GM21423 (cell line): ENCODE data around the gene TFAP2C.

Source experiments
- ATAC-seq: cut with Tn5 transposase; IDR thresholded peaks from one replicate; pipeline ENCODE4 v1.9.1; 2021; ENCODE audit warnings: mild to moderate bottlenecking, moderate library complexity; ENCODE audit not compliant: unreplicated experiment

The TFAP2C gene

GRCh38 chr20:56628873-56629463 lies at the start of gene TFAP2C:
Gene TFAP2C (plus strand): TSS chr20:56629306. CDS start chr20:56629545, 239 bp downstream.
- no peak for ATAC-seq

- ATAC-seq: no peak
Measured at GRCh38 chr20:56580226-56580625, 48.9 kb upstream of the TFAP2C start.

- no peak for ATAC-seq
Measured at GRCh38 chr20:56581701-56582100, 47.4 kb upstream of the TFAP2C start.

GRCh38 chr20:56582542-56582941 lies 46.6 kb upstream of the TFAP2C start:
- no peak for ATAC-seq

GRCh38 chr20:56584916-56585315 lies 44.2 kb upstream of the TFAP2C start:
- ATAC-seq: no peak

- ATAC-seq: no peak
Measured at GRCh38 chr20:56587307-56588041, 41.6 kb upstream of the TFAP2C start.

GRCh38 chr20:56588996-56589395 lies 40.1 kb upstream of the TFAP2C start:
- no peak for ATAC-seq

GRCh38 chr20:56589633-56590032 lies 39.5 kb upstream of the TFAP2C start:
- ATAC-seq: no peak

GRCh38 chr20:56590888-56591287 lies 38.2 kb upstream of the TFAP2C start:
- ATAC-seq: no peak

GRCh38 chr20:56592211-56592610 lies 36.9 kb upstream of the TFAP2C start:
- ATAC-seq: no peak

GRCh38 chr20:56592817-56593216 lies 36.3 kb upstream of the TFAP2C start:
- no peak for ATAC-seq

GRCh38 chr20:56595746-56596475 lies 33.2 kb upstream of the TFAP2C start:
- ATAC-seq: no peak

GRCh38 chr20:56601166-56601565 lies 27.9 kb upstream of the TFAP2C start:
- no peak for ATAC-seq

GRCh38 chr20:56604673-56605072 lies 24.4 kb upstream of the TFAP2C start:
- ATAC-seq: no peak

GRCh38 chr20:56605261-56605996 lies 23.7 kb upstream of the TFAP2C start:
- ATAC-seq: no peak

GRCh38 chr20:56606174-56606945 lies 22.7 kb upstream of the TFAP2C start:
- ATAC-seq: no peak

- ATAC-seq: no peak
Measured at GRCh38 chr20:56607061-56607704, 21.9 kb upstream of the TFAP2C start.

GRCh38 chr20:56608376-56608775 lies 20.7 kb upstream of the TFAP2C start:
- no peak for ATAC-seq

GRCh38 chr20:56609321-56609720 lies 19.8 kb upstream of the TFAP2C start:
- no peak for ATAC-seq

- no peak for ATAC-seq
Measured at GRCh38 chr20:56610098-56610497, 19.0 kb upstream of the TFAP2C start.
